Chondrocyte (in vitro differentiated cells): Measurements from ENCODE around the gene ARHGEF5. TPM values are rescaled to one million over a fixed set of nuclear protein-coding genes. Genes with fewer than 3 reads are reported as not detected.

ENCODE experiments used
- DNase-seq: peaks from one replicate; pipeline ENCODE4 v3.0.0; 2021; ENCODE audit warnings: mixed read lengths, low spot score
- H3K27ac Mint-ChIP-seq: one replicate; pipeline ENCODE4 v1.8.0; 2021; ENCODE audit warnings: mild to moderate bottlenecking, moderate library complexity, mixed read lengths; ENCODE audit not compliant: unreplicated experiment
- H3K27me3 Mint-ChIP-seq: 2 replicates; pipeline ENCODE4 v1.8.0; 2021; ENCODE audit warnings: low read depth, mixed read lengths
- H3K36me3 Mint-ChIP-seq: 2 replicates; pipeline ENCODE4 v1.8.0; 2021; ENCODE audit warnings: low read depth, mixed read lengths
- H3K4me1 Mint-ChIP-seq: 2 replicates; pipeline ENCODE4 v1.8.0; 2021; ENCODE audit warnings: low read depth, mild to moderate bottlenecking, mixed read lengths
- H3K4me3 Mint-ChIP-seq: one replicate; pipeline ENCODE4 v1.8.0; 2021; ENCODE audit warnings: mild to moderate bottlenecking, moderate library complexity, mixed read lengths; ENCODE audit not compliant: unreplicated experiment
- H3K9me3 Mint-ChIP-seq: 2 replicates; pipeline ENCODE4 v1.8.0; 2021; ENCODE audit warnings: low read depth, mixed read lengths
- total RNA-seq: library from RNA; stranded (reverse); gene quantifications from 3 replicates; pipeline ENCODE4 v1.2.1, GENCODE V29; 2021
- TF ChIP-seq, protein P1 (sequence below): fragments of 200-600 bp; sonication (generic); IDR thresholded peaks from 2 replicates; pipeline ENCODE4 v1.5.0; 2021; ENCODE audit warnings: antibody characterized with exemption, mild to moderate bottlenecking, moderate library complexity

ARHGEF5 gene
- total RNA-seq, 1 donor from 2014 or later, result 7.2 TPM

DNA sequence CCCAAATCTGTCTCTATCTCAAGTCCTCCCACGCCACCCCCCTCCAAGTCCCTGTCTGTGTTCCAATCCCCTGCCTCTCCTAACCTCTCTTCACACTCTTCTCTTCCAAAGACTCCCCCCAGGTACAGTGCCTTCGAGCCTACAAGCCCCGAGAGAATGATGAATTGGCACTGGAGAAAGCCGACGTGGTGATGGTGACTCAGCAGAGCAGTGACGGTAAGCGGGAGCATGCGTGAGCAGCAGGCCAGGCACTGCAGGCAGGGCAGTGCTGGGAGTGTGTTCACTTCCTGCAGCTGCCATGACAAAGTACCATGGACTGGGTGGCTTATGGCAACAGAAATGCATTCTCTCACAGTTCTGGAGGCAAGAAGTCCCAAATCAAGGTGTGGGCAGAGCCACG lies 23.4 kb downstream of the ARHGEF5 start:
- TF ChIP-seq, protein P1, sequence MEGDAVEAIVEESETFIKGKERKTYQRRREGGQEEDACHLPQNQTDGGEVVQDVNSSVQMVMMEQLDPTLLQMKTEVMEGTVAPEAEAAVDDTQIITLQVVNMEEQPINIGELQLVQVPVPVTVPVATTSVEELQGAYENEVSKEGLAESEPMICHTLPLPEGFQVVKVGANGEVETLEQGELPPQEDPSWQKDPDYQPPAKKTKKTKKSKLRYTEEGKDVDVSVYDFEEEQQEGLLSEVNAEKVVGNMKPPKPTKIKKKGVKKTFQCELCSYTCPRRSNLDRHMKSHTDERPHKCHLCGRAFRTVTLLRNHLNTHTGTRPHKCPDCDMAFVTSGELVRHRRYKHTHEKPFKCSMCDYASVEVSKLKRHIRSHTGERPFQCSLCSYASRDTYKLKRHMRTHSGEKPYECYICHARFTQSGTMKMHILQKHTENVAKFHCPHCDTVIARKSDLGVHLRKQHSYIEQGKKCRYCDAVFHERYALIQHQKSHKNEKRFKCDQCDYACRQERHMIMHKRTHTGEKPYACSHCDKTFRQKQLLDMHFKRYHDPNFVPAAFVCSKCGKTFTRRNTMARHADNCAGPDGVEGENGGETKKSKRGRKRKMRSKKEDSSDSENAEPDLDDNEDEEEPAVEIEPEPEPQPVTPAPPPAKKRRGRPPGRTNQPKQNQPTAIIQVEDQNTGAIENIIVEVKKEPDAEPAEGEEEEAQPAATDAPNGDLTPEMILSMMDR, result no peak
- H3K27ac Mint-ChIP-seq, result no peak overlapping the region
- no peak for DNase-seq
- peaks cover 5% of the 10 kb centered on the region for H3K36me3 Mint-ChIP-seq
- peaks cover 4% of the 10 kb centered on the region for H3K9me3 Mint-ChIP-seq
- H3K4me1 Mint-ChIP-seq, result no peaks in the 10 kb centered on the region
- no peaks in the 10 kb centered on the region for H3K27me3 Mint-ChIP-seq
- no peak overlapping the region for H3K4me3 Mint-ChIP-seq

DNA sequence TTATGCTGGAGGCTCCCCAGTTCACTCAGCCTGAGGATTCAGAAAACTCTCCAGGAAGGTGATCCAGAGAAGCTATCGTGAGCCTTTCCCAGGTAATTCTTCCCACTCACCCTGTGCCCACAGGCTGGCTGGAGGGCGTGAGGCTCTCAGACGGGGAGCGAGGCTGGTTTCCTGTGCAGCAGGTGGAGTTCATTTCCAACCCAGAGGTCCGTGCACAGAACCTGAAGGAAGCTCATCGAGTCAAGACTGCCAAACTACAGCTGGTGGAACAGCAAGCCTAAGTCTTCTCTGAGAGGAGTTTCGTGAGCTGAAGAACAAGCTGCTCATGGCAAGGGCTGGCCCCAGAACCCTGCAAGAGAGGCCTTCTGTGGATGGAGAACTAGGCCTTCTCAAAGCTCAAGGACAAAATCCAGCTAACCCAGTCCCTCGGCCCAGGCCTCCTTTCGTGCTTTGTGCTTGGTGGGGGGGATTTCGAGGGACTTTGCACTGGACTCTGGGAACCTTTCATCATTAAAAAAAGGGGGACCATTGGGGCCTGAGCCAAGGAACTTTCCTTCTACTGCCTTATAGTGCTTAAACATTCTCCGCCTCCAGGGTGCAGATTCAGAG lies 24.7 kb downstream of the ARHGEF5 start:
- H3K9me3 Mint-ChIP-seq, result peaks cover 4% of the 10 kb centered on the region
- peaks cover 5% of the 10 kb centered on the region for H3K36me3 Mint-ChIP-seq
- H3K27me3 Mint-ChIP-seq, result no peaks in the 10 kb centered on the region
- peaks cover 11% of the 10 kb centered on the region for H3K4me1 Mint-ChIP-seq
- no peak overlapping the region for H3K4me3 Mint-ChIP-seq
- TF ChIP-seq, protein P1, result no peak
- DNase-seq, result no peak
- H3K27ac Mint-ChIP-seq, result no peak overlapping the region

DNA sequence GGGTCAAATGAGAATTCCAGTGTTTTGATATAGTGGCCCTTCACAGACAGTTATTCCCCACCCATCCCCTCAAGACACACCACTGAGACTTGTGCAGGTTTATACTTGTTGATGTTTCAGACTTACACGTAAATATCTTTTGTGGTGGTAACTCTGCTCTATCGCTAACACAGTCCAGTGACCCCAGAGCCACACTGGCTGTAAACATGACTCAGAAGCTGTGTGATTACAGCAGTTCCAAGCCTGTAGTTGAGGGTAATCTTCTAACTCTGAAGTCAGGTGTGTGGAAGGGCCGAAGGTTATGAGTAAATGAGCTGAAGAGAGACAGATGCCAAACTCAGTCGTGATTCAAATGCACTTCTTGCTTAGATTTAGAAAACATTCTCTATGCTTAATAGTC lies 28.9 kb downstream of the ARHGEF5 start:
- Mint-ChIP-seq H3K9me3 (no peaks in the 10 kb centered on the region), H3K27ac (peak overlapping the region; percentile 87), H3K27me3 (no peaks in the 10 kb centered on the region), H3K36me3 (no peaks in the 10 kb centered on the region), H3K4me1 (peaks cover 31% of the 10 kb centered on the region), H3K4me3 (no peak overlapping the region)
- DNase-seq, result no peak
- TF ChIP-seq, protein P1, result no peak

DNA sequence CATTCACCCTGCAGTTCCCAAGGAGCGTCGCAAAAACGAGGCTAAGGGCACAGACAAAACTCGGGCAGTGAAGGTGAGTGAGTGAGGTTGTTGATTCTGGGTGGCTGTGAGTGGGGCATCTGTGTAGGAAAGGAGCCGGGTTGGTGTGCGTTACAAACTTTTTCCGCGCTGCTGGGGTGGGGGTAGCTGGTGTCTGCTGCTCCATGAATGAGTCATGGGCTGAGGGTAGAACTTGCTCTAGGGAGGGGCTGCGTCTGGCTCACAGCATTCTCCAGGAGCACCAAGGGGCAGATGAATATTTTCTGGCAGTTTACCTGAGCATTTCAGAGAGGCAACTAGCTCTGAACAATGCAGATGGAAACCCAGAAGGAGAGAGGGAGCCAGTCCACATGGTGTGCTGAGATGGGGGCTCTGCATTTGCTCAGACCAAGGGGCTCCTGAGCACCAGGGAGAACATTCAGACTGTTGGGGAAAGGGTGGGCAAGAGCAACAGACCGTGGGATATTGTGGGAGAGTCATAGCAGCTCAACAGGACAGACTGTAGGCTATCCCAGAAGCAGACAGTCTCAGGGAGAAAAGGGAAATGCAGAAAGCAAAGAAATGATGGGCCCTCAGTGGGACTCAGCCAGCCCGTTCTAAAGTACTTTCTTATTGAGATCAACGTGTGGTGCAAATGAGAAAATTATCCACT lies 29.5 kb downstream of the ARHGEF5 start:
- Mint-ChIP-seq H3K36me3 (no peaks in the 10 kb centered on the region), H3K4me1 (peaks cover 31% of the 10 kb centered on the region), H3K9me3 (no peaks in the 10 kb centered on the region), H3K27me3 (no peaks in the 10 kb centered on the region), H3K4me3 (peak overlapping the region; percentile 29), H3K27ac (peak overlapping the region; percentile 87)
- TF ChIP-seq, protein P1, result no peak
- DNase-seq, result no peak

DNA sequence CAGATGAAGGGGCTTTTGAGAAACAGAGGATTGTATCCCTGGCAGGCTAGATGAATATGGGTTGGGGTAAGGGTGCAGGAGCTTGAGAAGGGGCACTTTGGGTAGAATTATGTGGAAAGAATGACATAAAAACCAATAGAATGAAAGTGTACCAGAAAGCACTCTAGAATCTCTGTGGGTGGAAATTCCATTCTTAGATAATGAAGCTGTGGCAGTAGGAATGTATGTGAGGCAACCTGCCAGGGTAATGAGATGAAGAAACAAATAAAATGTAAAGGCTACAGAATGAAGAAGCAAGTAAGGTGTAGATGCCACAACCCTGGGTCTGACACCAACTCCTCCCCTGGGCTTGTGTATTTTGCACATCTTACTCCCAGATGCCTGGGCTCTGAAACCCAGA lies 31.5 kb downstream of the ARHGEF5 start:
- H3K9me3 Mint-ChIP-seq, result no peaks in the 10 kb centered on the region
- H3K36me3 Mint-ChIP-seq, result no peaks in the 10 kb centered on the region
- no peak overlapping the region for H3K4me3 Mint-ChIP-seq
- H3K4me1 Mint-ChIP-seq, result peaks cover 39% of the 10 kb centered on the region
- no peaks in the 10 kb centered on the region for H3K27me3 Mint-ChIP-seq
- TF ChIP-seq, protein P1, result no peak
- DNase-seq, result no peak
- H3K27ac Mint-ChIP-seq, result peak overlapping the region; percentile 80
